ENCODE results near the gene IFIH1.

The IFIH1 gene

DNA sequence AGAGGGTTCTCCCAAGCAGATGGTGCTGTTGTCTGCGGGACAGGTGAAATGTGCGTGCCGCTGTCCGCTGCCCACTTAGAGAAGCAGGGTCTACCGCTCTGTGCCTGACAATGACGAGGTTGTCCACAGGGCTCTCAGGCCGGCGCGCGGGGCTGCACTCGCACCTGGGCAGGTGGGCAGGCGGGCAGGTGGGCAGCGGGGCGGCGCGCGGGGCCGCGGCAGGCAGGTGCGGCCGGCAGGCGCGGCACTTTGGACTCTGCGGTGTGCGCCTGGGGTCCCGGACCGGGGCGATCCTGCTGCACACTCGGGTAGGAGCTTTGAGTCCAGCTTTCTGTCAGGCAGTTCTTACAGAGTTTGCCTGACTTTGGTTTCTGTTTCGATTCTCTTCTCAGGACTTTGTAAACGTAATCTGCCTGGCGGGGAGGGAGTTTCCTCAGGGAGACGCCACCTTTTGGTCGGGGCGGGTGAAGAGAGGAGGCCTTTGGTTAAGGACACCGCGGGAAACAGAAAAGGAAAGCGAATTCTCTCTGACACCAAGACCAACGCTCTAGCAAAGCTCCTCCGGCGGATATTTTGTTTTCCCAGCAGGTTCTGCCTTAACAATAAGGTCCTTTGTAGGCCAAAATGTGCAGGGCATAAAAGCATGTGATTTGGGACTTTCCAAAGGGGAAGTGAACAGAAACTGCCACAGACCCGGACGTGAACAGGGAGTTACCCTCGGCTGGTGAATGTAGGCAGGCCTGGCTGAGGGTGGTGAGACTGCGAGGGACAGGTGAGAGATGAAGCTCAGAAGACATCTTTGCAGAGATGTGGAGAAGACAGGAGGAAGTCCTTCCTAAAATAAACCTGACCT lies at the start of gene IFIH1:
Gene IFIH1 (minus strand): TSS at position 357 of the 853 bp plus-strand sequence. CDS start 377 bp downstream, outside the sequence.
- DNase-seq (ENCODE audit: low spot score): peak; percentile 92

DNA sequence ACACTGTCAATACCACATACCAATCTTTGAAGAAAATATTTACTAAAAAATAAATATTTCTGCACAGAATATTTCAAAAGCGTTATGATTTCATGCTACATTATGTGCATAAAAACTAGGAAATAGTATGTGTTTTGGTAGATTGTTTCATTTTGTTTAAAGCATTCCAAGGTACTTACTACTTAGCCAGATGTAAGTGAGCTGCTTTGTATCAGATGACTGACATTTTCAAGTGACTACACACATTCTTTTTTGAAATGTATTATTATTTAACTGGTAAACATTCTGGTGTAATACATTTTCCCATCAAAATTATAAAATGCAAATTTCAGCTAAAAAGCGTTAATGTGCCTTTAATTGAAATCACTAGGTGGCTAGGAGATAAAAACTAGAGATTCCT lies 46.9 kb upstream of the IFIH1 start:
- DNase-seq (ENCODE audit: low spot score): no peak
- TF ChIP-seq, protein P1, sequence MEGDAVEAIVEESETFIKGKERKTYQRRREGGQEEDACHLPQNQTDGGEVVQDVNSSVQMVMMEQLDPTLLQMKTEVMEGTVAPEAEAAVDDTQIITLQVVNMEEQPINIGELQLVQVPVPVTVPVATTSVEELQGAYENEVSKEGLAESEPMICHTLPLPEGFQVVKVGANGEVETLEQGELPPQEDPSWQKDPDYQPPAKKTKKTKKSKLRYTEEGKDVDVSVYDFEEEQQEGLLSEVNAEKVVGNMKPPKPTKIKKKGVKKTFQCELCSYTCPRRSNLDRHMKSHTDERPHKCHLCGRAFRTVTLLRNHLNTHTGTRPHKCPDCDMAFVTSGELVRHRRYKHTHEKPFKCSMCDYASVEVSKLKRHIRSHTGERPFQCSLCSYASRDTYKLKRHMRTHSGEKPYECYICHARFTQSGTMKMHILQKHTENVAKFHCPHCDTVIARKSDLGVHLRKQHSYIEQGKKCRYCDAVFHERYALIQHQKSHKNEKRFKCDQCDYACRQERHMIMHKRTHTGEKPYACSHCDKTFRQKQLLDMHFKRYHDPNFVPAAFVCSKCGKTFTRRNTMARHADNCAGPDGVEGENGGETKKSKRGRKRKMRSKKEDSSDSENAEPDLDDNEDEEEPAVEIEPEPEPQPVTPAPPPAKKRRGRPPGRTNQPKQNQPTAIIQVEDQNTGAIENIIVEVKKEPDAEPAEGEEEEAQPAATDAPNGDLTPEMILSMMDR (IDR thresholded peaks at IDR 0.05; ENCODE audit: extremely low read depth, missing control alignments): no peak

More for the DNA sequence above, at the start of gene IFIH1:
- TF ChIP-seq, protein P1 (IDR thresholded peaks at IDR 0.05; ENCODE audit: extremely low read depth, missing control alignments): peak; percentile 6

DNA sequence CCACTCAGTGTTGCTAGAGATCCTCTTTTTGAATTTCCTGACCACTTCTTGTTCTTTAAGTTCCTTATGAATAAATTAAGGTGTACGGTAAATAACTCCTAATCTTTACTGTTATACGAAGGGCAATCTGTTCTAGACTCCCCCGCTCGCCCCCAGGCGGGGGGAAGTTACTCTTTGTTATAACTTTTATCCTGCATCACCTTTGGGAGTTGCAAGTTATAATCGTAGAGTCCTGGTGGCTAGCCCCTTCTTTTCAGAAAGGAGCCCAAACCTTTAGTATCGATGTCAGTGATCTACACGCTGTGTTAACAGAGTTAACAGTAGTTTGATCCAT lies 26.1 kb upstream of the IFIH1 start:
- DNase-seq (ENCODE audit: low spot score): no peak
- TF ChIP-seq, protein P1 (IDR thresholded peaks at IDR 0.05; ENCODE audit: extremely low read depth, missing control alignments): no peak

DNA sequence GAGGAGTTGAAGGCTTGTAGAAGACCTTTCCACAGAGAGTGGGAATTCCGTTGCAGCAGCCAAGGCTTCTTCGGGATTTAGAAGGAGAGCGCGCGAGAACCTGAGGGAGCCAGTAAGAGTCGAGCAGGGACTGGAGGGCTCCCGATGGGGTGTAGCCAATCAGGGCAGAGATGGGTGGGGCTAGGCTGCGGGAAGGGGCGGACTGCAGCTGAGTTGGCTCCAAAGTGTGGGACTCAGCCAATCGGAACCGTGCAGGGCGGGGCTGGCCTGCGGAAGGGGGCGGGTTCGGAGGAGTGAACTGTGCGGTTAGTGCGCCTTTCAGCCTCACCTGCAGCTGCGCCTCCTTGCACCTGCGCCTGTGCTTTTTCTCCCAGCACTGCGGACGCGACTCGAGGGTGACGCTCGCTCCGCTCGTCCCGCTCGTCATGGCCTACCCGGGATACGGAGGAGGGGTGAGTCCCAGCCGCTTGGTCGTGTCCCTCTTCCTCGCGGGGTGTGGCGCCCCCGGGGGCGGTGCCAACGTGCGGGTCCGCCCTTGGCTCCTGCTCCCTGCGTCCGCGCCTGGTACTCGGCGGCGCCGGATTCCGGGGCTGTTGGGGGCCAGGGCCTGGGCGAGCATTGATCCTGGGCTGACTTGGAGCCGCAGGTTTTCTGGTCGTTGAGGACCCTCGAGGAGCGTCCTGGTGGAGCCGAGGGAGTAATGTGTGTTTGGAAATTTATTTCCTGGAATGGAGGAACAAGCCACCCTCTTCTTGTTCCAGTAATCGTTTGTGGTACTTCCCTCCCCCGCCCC lies 25.5 kb upstream of the IFIH1 start, which contains the start of gene GCA:
Gene GCA (plus strand): TSS at position 309 of the 793 bp plus-strand sequence. CDS start 117 bp downstream, at position 426.
- peak; percentile 94 for DNase-seq (ENCODE audit: low spot score)
- TF ChIP-seq, protein P1 (IDR thresholded peaks at IDR 0.05; ENCODE audit: extremely low read depth, missing control alignments): no peak

DNA sequence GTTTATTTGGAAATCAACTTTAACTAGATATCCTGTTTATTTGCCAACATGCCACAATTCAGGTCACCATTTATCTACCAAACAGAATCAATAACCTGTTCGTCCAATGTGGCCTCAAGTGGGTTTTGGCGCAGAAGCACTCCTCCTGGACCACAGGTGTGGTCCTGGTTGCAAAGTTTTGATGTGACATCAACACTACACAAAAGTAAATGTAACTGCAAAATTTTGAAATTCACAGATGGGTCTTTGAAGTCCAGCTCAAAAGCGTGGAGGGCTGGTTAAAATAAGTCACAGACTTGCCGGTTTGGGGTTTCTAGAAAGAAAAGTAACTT lies 25.0 kb upstream of the IFIH1 start:
- no peak for DNase-seq (ENCODE audit: low spot score)
- TF ChIP-seq, protein P1 (IDR thresholded peaks at IDR 0.05; ENCODE audit: extremely low read depth, missing control alignments): no peak

GRCh38 chr2:162342841-162343240 lies 24.4 kb upstream of the IFIH1 start:
- TF ChIP-seq, protein P1 (IDR thresholded peaks at IDR 0.05; ENCODE audit: extremely low read depth, missing control alignments): no peak
- no peak for DNase-seq (ENCODE audit: low spot score)

- DNase-seq (ENCODE audit: low spot score): no peak
- TF ChIP-seq, protein P1 (IDR thresholded peaks at IDR 0.05; ENCODE audit: extremely low read depth, missing control alignments): no peak
These were observed 23.8 kb upstream of the IFIH1 start for GRCh38 chr2:162342321-162342720.
